A549 treated with Mapracorat at 1 μM for 4 hours (cell line): ENCODE measurements around the gene XK. TPM values are rescaled to one million over a fixed set of nuclear protein-coding genes. Genes with fewer than 3 reads are reported as not detected.

Source experiments
- total RNA-seq: library from RNA; stranded (reverse); fragments of 200-300 nt; extraction: Qiagen RNA extraction; gene quantifications from 5 replicates; pipeline ENCODE4 v1.2.3, GENCODE V29; 2022

XK gene
- 0.28 to 0.44 TPM (median 0.40 TPM) in 5 replicates for total RNA-seq

GRCh38 chrX:37685381-37686359 lies at the start of gene XK:
TSS of gene XK (plus strand) at chrX:37685791. CDS start at chrX:37685962, 171 bp downstream.

GRCh38 chrX:37779857-37780256 lies 94.3 kb downstream of the XK start, which contains the start of gene CYBB:
TSS of gene CYBB (plus strand) at chrX:37780059. CDS start at chrX:37780078, 19 bp downstream.

Other genes starting within 250 kb of the XK start
- 0.01 TPM in 1 of 5 replicates, not detected in the others for gene LANCL3, start 114.1 kb upstream of the XK start, total RNA-seq
- gene CYBB, start 94.3 kb downstream of the XK start, total RNA-seq = 0.02 to 0.12 TPM (median 0.05 TPM) in 4 of 5 replicates, not detected in the other
- 12.6 to 17.7 TPM (median 16.7 TPM) in 5 replicates for gene DYNLT3, start 161.8 kb downstream of the XK start, total RNA-seq